ENCODE data around the gene ZCCHC7.

The ZCCHC7 gene

GRCh38 chr9:37341704-37342103 lies 221.3 kb downstream of the ZCCHC7 start:
- no peak for DNase-seq

DNA sequence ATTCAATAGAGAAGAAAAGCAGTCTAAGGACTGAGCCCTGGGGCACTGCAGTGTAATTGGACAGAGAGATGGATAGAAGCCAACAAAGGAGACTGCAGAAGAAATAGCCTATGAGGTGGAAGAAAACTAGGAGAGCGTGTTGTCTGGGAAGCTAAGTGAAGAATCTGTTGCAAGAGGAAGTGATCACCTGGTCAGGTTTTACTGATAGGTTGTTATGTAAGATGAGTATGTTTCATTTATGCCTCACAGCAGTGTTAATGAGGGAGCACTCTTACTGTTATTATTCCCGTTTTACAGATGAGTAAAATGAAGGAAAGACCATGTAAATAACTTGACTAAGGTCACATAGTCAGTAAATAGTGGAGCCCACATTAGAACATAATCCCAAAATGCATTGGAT lies 222.1 kb downstream of the ZCCHC7 start:
- DNase-seq = no peak

GRCh38 chr9:37342895-37343294 lies 222.5 kb downstream of the ZCCHC7 start:
- no peak for DNase-seq

- DNase-seq = no peak
Observed at GRCh38 chr9:37343724-37344123, 223.3 kb downstream of the ZCCHC7 start.

GRCh38 chr9:37345038-37345437 lies 224.7 kb downstream of the ZCCHC7 start:
- no peak for DNase-seq

DNA sequence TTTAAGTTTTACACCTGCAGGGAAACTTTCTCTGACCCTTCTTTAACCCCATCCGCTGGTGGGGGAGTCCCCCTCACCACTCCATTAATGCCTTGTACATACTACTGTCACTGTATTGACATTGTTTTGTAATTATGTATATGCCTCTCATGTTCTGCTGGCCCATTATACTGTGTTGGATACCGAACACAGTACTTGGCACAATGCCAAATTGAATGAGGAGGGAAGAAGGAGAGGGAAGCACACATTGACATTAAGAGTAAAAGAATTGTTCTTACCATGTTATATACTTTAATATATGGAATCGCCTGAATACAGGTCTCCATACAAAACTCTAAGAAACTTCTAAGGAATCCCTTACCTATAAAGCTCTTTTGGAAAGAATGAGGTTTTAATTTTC lies 228.5 kb downstream of the ZCCHC7 start:
- no peak for DNase-seq

DNA sequence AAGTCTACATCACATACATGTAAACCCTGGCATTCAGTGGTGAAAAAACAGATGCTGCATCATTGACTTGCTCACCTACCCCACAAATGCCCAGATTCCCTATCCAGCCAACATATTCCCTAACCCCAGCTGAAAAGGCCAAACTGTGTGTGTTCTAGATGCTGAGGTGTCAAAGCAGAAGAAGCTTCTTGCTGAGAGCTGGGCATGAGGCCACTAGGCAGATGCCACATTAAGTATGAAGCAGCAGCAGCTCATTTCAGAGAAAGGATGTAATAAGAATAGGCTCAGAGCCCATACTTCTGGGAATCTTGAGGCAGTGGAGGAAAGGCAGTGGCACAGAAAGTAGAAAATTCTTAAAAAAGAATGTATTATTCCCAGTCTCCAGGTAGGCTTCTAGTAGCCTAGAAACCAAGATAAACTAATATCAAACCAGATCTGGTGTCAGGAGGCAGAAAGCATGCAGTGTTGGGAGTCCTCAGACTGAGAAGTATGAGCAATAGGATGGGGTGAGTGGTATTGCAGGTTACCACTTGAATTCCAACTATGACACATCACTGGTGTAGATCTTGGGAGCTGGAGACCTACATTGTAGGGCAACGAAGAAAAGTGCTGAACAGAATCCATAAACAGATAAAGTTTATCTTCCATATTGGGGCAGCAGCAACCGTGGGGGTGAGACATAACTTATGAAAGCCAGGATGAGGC lies 230.3 kb downstream of the ZCCHC7 start:
- peak; percentile 30 for DNase-seq

DNA sequence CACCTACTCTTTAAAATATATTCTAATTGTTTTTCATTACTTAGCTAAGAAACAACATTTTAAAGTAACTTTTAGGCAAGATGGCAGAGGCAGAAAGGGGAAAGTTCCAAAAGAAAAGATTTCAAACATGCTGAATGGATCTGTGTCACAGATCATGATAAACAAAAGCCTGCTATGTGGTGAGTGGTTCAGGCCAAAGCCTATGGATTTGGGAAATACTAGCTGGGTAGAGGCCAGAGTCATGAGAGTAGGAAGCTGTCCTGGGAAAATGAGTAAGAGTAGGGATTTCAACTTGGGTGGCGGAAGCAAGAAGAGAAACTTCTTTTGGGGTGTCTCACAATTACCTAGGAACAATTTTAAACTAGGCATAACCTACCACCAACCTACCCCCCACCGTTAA lies 233.4 kb downstream of the ZCCHC7 start:
- no peak for DNase-seq

- DNase-seq = no peak
Observed at GRCh38 chr9:37362430-37362829, 242.1 kb downstream of the ZCCHC7 start.

GRCh38 chr9:37363124-37363523 lies 242.8 kb downstream of the ZCCHC7 start:
- DNase-seq = no peak

- no peak for DNase-seq
Observed at GRCh38 chr9:37364136-37364535, 243.8 kb downstream of the ZCCHC7 start.

GRCh38 chr9:37364751-37365360 lies 244.5 kb downstream of the ZCCHC7 start:
- DNase-seq = no peak

DNA sequence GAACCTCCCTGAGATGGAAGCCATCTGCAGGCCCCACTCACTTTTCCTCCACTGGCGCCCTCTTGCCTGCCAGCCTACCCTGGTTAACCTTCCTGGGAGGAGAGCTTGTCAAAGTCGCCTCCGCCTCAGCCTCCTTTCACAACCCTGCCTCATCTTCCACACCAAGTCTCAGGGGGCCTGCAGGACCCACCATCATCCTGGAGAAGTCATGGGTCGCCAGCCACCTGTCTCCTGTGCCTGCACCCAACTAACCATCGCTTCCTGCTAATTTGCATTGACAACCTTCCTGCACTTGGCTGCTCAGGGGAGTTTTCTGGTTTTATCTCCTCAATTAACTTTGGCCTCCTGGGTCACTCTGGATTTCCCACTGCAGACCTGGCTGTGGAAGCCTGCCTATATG lies 249.3 kb downstream of the ZCCHC7 start:
- DNase-seq = no peak

GRCh38 chr9:37370282-37370681 lies 249.9 kb downstream of the ZCCHC7 start:
- DNase-seq = no peak

DNA sequence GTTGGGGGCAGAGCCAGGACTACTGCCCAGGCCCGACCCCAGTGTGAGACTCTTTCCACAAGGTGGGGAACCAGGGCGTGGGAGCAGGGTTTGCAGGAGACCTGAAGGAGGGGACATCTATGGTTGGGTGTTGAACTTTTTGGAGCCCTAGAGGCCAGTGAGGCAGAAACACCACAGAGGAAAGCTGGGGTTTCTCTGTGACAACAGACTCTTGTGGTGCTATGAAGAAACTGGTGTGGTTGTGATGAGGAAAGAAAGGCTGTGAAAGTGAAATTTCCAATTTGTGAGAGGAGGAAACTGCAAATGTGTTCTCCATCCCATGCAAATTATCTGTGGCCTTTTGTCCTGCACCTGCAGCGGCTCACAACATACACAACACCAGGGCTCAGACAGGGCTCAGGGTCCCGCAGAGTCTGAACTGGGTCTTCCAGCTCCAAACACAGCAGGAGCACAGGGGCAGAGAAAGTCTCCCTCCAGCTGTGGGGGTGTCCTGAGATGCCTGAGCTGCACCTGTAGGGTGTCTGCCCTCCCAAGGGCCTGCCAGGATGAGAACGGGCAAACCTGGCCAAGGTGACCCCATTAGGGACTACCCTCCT lies 250.7 kb downstream of the ZCCHC7 start:
- no peak for DNase-seq

- DNase-seq = peak; percentile 65
Observed at GRCh38 chr9:37371565-37372464, 251.4 kb downstream of the ZCCHC7 start.

DNA sequence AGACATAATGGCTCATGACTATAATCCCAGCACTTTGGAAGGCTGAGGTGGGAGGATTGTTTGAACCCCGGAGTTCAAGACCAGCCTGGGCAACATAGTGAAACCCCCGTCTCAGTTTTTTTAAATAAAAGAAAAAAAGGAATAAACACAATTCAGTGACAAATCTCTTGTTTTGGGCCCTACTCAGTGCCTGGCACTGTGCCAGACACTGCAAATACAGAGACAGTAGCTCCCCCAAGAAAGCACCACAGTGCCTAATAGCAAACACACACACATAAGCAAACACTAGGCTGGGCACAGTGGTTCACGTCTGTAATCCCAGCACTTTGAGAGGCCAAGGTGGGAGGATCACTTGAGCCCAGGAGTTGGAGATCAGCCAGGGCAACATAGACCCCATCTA lies 252.5 kb downstream of the ZCCHC7 start:
- no peak for DNase-seq

DNA sequence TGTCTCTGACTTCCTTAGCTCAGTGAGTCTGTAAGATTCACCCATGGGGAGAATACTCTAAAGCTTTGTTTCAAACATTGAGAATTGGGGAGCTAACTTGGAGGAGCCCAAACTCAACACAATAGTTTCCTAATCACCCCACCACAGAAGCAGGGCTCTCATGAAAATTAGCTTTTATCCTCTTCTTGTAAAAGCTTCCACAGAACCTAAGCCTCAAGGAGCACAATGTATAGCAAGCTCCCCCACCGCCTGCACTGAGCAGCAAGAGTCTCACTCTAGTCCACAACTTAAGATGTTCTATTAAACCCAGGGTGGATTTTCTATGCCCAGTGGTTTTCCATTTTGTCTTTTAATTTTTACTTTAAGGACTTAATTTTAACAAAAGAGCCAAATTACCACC lies 253.2 kb downstream of the ZCCHC7 start:
- no peak for DNase-seq

- no peak for DNase-seq
Observed at GRCh38 chr9:37374892-37375291, 254.5 kb downstream of the ZCCHC7 start.

DNA sequence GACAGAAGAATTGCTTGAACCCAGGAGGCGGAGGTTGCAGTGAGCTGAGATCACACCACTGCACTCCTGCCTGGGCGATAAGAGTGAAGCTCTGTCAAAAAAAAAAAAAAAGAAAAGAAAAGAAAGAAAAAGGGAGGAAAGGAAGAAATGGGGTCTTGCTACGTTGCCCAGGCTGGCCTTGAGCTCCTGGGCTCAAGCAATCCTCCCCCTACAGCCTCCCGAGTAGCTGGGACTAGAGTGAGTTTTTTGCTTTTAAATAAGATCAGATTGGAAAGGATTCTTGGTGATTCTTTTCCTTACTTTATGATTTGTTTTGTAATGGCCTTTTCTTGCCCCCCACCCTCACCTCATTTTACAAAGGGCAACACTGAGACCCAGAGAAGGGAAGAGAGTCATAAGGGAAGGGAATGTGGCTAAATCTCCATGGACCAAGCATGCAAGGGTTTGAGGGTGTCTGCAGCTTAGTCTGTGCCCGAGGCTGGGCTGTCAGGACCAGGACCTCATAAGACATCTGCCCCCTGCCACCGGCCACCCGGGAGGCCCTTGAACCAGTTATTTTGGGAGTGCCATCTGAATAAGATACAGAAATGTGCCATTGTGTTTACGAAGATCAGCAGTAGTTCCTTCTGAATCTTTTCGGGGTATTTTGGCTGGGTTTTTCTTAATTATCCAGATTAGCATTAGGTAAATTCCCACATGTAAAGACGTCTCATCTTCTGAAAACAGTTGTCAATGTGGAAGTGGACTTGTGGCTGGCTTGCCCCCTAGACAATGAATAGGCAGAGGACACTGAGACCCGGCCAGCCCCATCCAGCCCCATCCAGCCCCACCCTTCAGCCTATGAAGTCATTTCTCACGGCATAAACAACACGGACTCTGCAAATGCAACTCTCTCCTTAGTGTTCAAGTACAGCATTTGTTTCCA lies 257.6 kb downstream of the ZCCHC7 start:
- no peak for DNase-seq

DNA sequence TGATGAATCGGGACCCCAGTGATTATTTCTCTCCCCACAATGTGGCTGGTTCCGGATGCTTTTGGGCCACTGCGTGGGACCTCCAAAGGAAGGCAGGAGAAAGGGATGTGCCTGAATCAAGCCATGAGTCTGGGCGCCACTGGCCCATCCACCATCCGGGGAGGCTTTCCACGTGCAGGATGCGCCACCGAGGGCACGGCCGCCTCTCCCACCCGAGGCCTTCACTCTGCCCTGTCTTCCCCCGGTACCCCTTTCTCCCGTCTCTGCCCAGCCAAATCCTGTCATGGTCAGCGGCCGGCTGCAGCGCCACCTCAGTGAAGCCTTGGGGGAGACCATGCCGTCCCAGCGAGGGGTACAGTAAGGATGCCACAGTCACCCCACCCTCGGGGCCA lies 258.2 kb downstream of the ZCCHC7 start:
- DNase-seq = no peak

DNA sequence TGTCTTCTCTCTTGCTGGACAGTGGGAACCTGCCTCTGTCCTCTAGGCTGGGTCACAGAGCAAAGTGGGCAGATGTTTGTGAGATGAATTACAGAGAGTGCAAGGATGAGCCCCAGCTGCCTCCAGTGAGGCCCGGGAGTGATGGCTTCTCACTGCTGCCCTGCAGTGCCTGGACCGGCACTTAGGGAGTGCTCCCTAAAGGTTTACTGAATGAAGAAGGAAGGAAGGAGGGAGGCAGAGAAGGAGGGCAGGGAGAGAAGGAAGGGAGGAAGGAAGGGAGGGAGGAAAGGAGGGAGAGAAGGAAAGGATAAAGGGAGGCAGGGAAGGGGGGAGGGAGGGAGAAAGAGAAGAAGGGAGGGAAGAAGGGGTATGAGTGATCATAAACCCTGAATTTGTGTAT lies 259.5 kb downstream of the ZCCHC7 start:
- DNase-seq = no peak

Measured in fibroblast of skin of abdomen (primary cell).